ENCODE data around the gene FER1L5. TPM values are rescaled to one million over a fixed set of nuclear protein-coding genes. Genes with fewer than 3 reads are reported as not detected.

The FER1L5 gene
- total and polyA plus RNA-seq, 9 of the 15 experiments (the other 6 are each of a cell fraction or from before 2014, with no cell fraction given) = 0.01 TPM; not detected in 6

DNA sequence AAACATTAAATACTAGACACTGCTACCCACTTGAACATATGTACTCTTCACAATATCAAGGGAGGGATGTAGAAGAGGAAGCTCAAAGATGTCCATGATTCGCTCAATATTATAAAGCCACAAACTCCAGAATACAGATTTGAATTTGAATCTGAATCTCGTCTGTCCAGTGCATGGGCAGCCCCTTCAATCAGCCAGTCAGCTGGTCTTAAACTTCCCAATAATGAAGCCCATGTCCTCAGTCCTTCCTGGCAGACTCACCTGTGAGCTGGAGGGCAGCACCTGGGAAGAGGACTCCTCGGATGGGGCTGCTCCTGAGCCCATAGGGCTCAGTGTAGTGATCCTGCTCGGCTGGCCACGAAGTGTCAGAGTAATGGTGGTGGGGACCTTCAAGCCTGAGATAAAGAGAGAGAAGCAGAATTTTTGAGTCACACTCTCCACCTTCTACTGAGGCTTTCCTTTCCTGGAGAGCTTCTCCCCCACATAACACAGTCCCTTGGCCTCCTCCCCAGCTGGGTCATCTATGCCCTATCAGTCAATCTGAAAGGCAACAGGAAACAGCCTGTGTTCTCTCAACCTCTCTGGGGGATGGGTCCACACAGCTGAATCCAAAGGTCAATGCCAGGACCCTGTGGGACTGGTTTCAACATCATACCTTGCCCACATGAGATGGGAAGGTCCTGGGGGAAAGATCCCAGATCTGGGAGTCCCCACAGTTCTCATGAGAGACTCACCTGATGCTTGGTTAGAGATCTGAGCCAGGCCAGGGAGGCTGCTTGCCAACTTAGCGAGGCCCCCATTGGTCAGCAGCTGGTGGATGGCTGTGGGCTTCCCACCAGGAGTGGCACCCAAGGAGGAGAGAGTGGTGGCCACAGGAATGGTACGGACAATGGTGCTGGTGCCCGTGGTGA is 40.9 kb upstream of the FER1L5 start:
- Histone ChIP-seq H3K36me3 (ENCODE audit: control insufficient read depth, insufficient read depth, low read length) (peaks cover 92% of the 10 kb centered on the region), H3K79me2 (ENCODE audit: control insufficient read depth, insufficient read depth, low read length) (no peaks in the 10 kb centered on the region; the same call in 2 of the 3 replicates), H3K9me1 (ENCODE audit: control insufficient read depth, insufficient read depth, low read length) (no peaks in the 10 kb centered on the region), H3K9ac (ENCODE audit: insufficient read depth in 1 of 2, low read depth in 2 of 2, low read length in 2 of 2) (peak overlapping the region in 1 of 2 experiments; percentile 63; a peak in 2 of 4 replicates), H3K4me1 (replicated peaks in 1 of 2; ENCODE audit: control insufficient read depth in 2 of 2, insufficient read depth in 2 of 2, low read length in 2 of 2) (peaks cover 5 to 8% of the 10 kb centered on the region in 2 experiments; a peak in 4 of 5 replicates), H3K9me3 (replicated peaks; ENCODE audit: control insufficient read depth, insufficient read depth, low read depth, low read length) (no peaks in the 10 kb centered on the region), H4K20me1 (replicated peaks; ENCODE audit: control insufficient read depth, insufficient read depth, low read length) (0 out of 2 replicates have a peak, but pooled peaks cover 4% of the 10 kb centered on the region), H3K27me3 (ENCODE audit: control insufficient read depth in 2 of 2, insufficient read depth in 2 of 2, low read length in 2 of 2) (no peaks in the 10 kb centered on the region), H3K4me3 (no peak overlapping the region), H2AFZ (ENCODE audit: low read depth, low read length) (no peak overlapping the region), H3K4me2 (ENCODE audit: insufficient read depth, low read length) (peak overlapping the region; percentile 5; the same call in 1 of the 2 replicates), H3K27ac (ENCODE audit: extremely low read depth, low read depth, low read length) (peak overlapping the region; percentile 43; the same call in 2 of the 3 replicates)
- ChIA-PET POLR2A (interaction anchor here (1.0 to 2.7 kb wide), 5 partner anchors 9 to 47 kb away, joined by 3 to 7 read pairs (median 4); partner anchors contain the start of gene KANSL3), CTCF (ENCODE audit: low intra/inter-chr PET ratio) (interaction anchor here (0.6 kb wide), 1 partner anchor 162 kb away, joined by 3 read pairs; no protein-coding TSS in a partner anchor)
- 70% methylated on average over 8 of the region's 8 CpGs for WGBS (ENCODE audit: insufficient coverage, low coverage, missing lambda C conversion rate)
- FAIRE-seq (peak; percentile 11), ATAC-seq (peak; percentile 87), DNase-seq (ENCODE audit: extremely low read depth in 1 of 4, low spot score in 3 of 4) (peak in 3 of 4 experiments; percentile 23 to 55 (median 48))
- intact Hi-C loops (cut with micrococcal nuclease) = no loop called here
- in situ Hi-C loops (cut with MboI) = no loop called here
- BruUV-seq (replicated peaks) = no TSS peak
- no peak for TF ChIP-seq NR2C1 (IDR thresholded peaks at IDR 0.05)
- peak; percentile 38; the same call in 1 of the 2 replicates for TF ChIP-seq NR2C1 (tag; IDR thresholded peaks at IDR 0.05)
- TF ChIP-seq MAFK (IDR thresholded peaks at IDR 0.05; ENCODE audit: low read length) = no peak
- TF ChIP-seq PHF21A (IDR thresholded peaks at IDR 0.05; ENCODE audit: borderline replicate concordance, low read depth) = no peak
- TF ChIP-seq GTF2F1 (IDR thresholded peaks at IDR 0.05; ENCODE audit: low read depth, low read length) = no peak
- peak; percentile 58; the same call in 1 of the 2 replicates for TF ChIP-seq RNF2 (IDR thresholded peaks at IDR 0.05)
- no peak for TF ChIP-seq ILK (tag; IDR thresholded peaks at IDR 0.05; ENCODE audit: borderline replicate concordance, low read depth)
- 0 out of 4 replicates have a peak, but pooled peaks of 1 of the 2 experiments have one; percentile 2 for TF ChIP-seq KDM1A (IDR thresholded peaks at IDR 0.05)
- no peak for TF ChIP-seq TRIM24 (IDR thresholded peaks at IDR 0.05)
- TF ChIP-seq TCF7 (IDR thresholded peaks at IDR 0.05; ENCODE audit: borderline replicate concordance) = no peak
- TF ChIP-seq, protein P1, sequence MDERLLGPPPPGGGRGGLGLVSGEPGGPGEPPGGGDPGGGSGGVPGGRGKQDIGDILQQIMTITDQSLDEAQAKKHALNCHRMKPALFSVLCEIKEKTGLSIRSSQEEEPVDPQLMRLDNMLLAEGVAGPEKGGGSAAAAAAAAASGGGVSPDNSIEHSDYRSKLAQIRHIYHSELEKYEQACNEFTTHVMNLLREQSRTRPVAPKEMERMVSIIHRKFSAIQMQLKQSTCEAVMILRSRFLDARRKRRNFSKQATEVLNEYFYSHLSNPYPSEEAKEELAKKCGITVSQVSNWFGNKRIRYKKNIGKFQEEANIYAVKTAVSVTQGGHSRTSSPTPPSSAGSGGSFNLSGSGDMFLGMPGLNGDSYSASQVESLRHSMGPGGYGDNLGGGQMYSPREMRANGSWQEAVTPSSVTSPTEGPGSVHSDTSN (CRISPR knock-in tag; IDR thresholded peaks at IDR 0.05; ENCODE audit: low read depth) = no peak
- TF ChIP-seq, protein P1 (tag; conservative IDR thresholded peaks at IDR 0.05; ENCODE audit: low read depth) = 0 out of 2 replicates have a peak, but pooled peaks have one; percentile 36
- TF ChIP-seq, protein P2, sequence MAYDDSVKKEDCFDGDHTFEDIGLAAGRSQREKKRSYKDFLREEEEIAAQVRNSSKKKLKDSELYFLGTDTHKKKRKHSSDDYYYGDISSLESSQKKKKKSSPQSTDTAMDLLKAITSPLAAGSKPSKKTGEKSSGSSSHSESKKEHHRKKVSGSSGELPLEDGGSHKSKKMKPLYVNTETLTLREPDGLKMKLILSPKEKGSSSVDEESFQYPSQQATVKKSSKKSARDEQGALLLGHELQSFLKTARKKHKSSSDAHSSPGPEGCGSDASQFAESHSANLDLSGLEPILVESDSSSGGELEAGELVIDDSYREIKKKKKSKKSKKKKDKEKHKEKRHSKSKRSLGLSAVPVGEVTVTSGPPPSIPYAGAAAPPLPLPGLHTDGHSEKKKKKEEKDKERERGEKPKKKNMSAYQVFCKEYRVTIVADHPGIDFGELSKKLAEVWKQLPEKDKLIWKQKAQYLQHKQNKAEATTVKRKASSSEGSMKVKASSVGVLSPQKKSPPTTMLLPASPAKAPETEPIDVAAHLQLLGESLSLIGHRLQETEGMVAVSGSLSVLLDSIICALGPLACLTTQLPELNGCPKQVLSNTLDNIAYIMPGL (CRISPR knock-in tag; IDR thresholded peaks at IDR 0.05) = no peak
- no peak for TF ChIP-seq ZNF174 (CRISPR knock-in tag; IDR thresholded peaks at IDR 0.05)
- TF ChIP-seq NR2C2 (CRISPR knock-in tag; IDR thresholded peaks at IDR 0.05) = no peak
- peak; percentile 78 for TF ChIP-seq NR2C2 (tag; IDR thresholded peaks at IDR 0.05)
- TF ChIP-seq DPF2 (IDR thresholded peaks at IDR 0.05) = 0 out of 2 replicates have a peak, but pooled peaks have one; percentile 13
